Right atrium auricular region (tissue), 2 donors: Measurements from ENCODE around the gene KRT37. TPM values are rescaled to one million over a fixed set of nuclear protein-coding genes. Genes with fewer than 3 reads are reported as not detected.

Experiments used
- DNase-seq: peaks from one replicate; pipeline ENCODE4 v3.0.0-alpha.2; 2019; ENCODE audit warnings: low spot score
- H3K27ac ChIP-seq, 2 donors: fragments of 200-600 bp; sonication (generic); 1 replicate in 1 of 2; 2 replicates in 1 of 2; pipeline ENCODE4 v1.5.1; 2016 to 2019
- H3K27me3 ChIP-seq, 2 donors: fragments of 200-600 bp; sonication (generic); one replicate each; pipeline versions ENCODE4 v1.5.1 to v1.6.0; 2017 to 2019
- H3K36me3 ChIP-seq: fragments of 200-600 bp; sonication (generic); one replicate; pipeline ENCODE4 v1.5.1; 2016
- H3K4me1 ChIP-seq, 2 donors: fragments of 200-600 bp; sonication (generic); one replicate each; pipeline versions ENCODE4 v1.5.1 to v1.6.0; 2017 to 2019
- H3K4me3 ChIP-seq, 2 donors: fragments of 200-600 bp; sonication (generic); 1 replicate in 1 of 2; 2 replicates in 1 of 2; pipeline ENCODE4 v1.5.1; 2017 to 2019; ENCODE audit warnings: mild to moderate bottlenecking in 1 of 2, moderate library complexity in 1 of 2
- H3K9me3 ChIP-seq, 2 donors: fragments of 200-600 bp; sonication (generic); one replicate each; pipeline ENCODE4 v1.5.1; 2019
- total RNA-seq, 2 donors: library from RNA; depleted of rRNA; stranded (reverse); fragments of >200 nt; gene quantifications; one replicate each; pipeline ENCODE4 v1.1.0, GENCODE V29; 2016
- TF ChIP-seq, protein P1 (sequence below), 2 donors: fragments of 200-600 bp; sonication (generic); IDR thresholded peaks; one replicate each; pipeline ENCODE4 v1.5.1; 2019; ENCODE audit warnings: antibody characterized with exemption in 2 of 2

KRT37 gene
- total RNA-seq, 2 donors from 2014 or later: not detected

DNA sequence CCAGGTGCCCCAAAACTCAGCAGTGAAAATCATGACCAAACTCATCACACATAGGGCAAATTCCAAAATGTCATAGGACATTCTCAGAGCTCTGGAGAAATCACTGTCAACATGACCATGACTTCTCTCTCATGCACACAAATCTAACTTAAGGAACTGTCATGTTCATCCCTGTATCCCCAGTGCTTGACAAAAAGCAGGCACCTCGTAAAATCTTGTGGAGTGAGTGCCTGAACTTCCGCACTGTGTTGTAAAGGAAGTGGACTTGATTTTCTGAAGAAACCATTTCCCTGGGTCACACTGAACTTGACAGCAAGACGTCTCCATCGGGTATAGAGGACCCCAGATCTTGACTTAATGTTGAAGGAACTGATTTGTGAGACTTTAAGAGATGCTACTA, 2.8 kb downstream of the KRT37 start:
- Histone ChIP-seq H3K36me3 (no peaks in the 10 kb centered on the region), H3K27me3 (no peaks in the 10 kb centered on the region)
- TF ChIP-seq, protein P1, sequence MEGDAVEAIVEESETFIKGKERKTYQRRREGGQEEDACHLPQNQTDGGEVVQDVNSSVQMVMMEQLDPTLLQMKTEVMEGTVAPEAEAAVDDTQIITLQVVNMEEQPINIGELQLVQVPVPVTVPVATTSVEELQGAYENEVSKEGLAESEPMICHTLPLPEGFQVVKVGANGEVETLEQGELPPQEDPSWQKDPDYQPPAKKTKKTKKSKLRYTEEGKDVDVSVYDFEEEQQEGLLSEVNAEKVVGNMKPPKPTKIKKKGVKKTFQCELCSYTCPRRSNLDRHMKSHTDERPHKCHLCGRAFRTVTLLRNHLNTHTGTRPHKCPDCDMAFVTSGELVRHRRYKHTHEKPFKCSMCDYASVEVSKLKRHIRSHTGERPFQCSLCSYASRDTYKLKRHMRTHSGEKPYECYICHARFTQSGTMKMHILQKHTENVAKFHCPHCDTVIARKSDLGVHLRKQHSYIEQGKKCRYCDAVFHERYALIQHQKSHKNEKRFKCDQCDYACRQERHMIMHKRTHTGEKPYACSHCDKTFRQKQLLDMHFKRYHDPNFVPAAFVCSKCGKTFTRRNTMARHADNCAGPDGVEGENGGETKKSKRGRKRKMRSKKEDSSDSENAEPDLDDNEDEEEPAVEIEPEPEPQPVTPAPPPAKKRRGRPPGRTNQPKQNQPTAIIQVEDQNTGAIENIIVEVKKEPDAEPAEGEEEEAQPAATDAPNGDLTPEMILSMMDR (IDR thresholded peaks at IDR 0.05): no peak

DNA sequence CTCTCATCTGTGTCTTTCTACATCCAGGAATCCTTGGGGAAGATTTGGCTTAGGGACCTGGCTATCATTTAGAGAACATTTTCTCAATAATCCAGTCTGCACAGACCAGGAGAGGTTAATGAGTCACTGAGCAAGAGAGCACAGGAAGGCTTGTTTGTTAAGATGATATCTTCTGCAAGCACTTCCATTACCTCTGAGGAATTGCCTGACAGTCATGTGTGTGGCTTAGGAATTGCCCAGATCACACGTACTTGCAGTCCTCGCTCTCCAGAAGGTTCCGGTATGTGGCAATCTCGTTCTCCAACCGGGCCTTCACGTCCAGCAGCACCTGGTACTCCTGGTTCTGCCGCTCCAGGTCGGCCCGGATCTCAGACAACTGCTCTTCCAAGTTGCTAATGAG, 3.3 kb downstream of the KRT37 start:
- Histone ChIP-seq H3K4me3 (no peak overlapping the region), H3K36me3 (no peaks in the 10 kb centered on the region), H3K27me3 (no peaks in the 10 kb centered on the region), H3K27ac (no peak overlapping the region), H3K4me1 (peaks cover 0 to 6% of the 10 kb centered on the region in 2 donors), H3K9me3 (no peaks in the 10 kb centered on the region)
- DNase-seq: no peak
- TF ChIP-seq, protein P1 (IDR thresholded peaks at IDR 0.05): no peak

More for the DNA sequence above, 2.8 kb downstream of the KRT37 start:
- H3K4me3 ChIP-seq: no peak overlapping the region
- H3K4me1 ChIP-seq: peaks cover 0 to 2% of the 10 kb centered on the region in 2 donors
- no peak overlapping the region for H3K27ac ChIP-seq
- H3K9me3 ChIP-seq: no peaks in the 10 kb centered on the region
- no peak for DNase-seq

DNA sequence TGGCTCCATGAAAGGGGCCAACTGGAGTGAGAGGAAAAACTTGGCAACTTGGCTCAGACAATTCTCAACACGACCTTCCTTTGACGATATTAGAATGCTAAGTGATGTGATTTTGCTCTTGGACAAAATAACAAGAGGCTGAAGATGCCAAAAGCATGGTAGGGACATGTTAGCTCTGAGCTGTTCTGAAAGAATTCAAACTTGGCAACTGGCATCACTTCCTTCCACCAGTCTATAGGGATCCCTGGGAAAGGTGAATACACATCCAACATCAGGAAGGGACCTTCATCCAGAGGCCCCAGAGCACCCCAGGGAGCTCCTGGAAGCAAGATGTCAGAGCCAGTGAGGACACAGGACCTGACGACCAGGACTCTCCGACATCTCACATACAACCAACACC, 4.3 kb downstream of the KRT37 start:
- no peaks in the 10 kb centered on the region for H3K9me3 ChIP-seq
- H3K4me3 ChIP-seq: no peak overlapping the region
- H3K36me3 ChIP-seq: no peaks in the 10 kb centered on the region
- H3K27me3 ChIP-seq: no peaks in the 10 kb centered on the region
- DNase-seq: no peak
- no peak overlapping the region for H3K27ac ChIP-seq
- TF ChIP-seq, protein P1 (IDR thresholded peaks at IDR 0.05): no peak
- H3K4me1 ChIP-seq: peaks cover 0 to 9% of the 10 kb centered on the region in 2 donors

DNA sequence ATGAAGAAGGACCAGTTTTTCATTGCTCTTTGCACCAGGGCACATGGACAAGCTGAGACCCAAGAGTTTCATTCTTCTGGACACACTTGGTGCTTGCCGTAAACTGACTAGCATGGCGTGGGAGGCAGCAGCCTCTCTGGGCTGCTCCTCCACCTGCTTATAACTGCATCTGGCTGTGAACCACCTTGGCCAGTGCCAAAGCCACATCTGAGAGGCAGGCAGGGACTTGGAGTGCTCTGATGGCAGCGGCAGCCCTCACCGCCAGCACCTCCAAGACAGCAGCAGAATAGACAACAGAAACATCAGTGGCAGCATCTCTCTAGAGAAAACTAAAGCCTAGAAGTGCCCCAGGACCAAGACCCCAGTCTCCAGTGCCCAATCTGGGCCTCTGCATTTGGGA, 4.7 kb downstream of the KRT37 start:
- H3K4me1 ChIP-seq: peaks cover 0 to 9% of the 10 kb centered on the region in 2 donors
- DNase-seq: no peak
- H3K27me3 ChIP-seq: no peaks in the 10 kb centered on the region
- H3K27ac ChIP-seq: no peak overlapping the region
- H3K4me3 ChIP-seq: no peak overlapping the region
- TF ChIP-seq, protein P1 (IDR thresholded peaks at IDR 0.05): no peak
- no peaks in the 10 kb centered on the region for H3K36me3 ChIP-seq
- H3K9me3 ChIP-seq: no peaks in the 10 kb centered on the region

DNA sequence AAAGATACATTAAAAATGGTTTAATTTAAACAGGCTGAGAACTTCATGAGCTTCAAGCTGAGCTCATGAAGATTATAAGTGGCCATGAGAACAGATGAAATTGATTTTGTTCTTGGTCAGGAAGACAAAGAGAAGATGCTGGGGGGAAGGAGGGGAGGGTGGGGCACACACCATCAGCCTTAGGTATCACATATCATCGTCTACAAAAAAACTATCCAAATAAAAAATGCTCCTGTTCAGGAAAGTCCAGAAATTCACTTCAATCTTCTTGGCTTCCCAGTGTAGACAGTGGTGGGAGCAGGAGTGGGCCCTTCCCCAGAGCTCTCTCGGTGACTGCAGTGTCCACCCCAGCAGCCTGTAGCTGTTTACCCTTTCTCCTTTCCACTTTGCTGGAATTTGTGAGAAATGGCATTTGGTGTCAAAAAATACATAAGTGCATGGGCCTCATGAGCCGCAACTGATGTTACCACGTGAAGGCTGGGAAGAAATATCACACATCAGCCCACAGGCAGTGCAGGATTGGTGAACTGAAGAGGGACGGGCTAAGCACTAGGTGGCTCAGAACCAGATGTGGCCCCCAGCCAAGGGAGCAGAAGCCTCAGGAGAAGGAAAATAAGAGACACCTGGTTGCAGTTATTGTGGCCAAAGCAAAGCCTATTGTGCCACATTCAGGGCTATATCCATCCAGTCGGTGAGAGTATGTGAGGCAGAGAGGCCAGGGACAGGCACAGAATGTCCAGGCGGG, 6.1 kb downstream of the KRT37 start:
- Histone ChIP-seq H3K27me3 (no peaks in the 10 kb centered on the region), H3K27ac (no peak overlapping the region), H3K36me3 (no peaks in the 10 kb centered on the region), H3K4me1 (peaks cover 0 to 9% of the 10 kb centered on the region in 2 donors), H3K9me3 (no peaks in the 10 kb centered on the region), H3K4me3 (no peak overlapping the region)
- no peak for DNase-seq
- TF ChIP-seq, protein P1 (IDR thresholded peaks at IDR 0.05): no peak

DNA sequence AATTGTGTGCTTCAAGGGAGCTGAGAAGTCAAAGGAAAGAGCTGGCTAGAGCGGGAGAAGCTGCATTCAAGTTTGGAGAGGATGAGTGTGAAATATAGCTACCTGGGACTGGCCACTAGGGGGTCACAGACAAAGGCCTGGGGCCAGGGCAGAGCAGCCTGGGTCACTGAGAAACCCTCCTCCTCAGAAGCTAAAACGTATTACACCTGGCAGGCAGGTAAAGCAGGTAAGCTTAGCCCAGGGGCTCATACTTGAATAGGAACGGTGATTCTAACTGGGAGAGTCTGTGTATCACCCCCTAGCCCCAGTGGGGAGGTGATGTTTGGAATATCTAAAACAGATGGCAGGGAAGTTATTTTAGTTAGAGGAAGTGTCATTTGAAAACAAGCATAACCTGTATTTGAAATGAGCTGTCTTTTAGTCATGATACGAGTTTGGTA, 6.8 kb downstream of the KRT37 start:
- H3K9me3 ChIP-seq: no peaks in the 10 kb centered on the region
- H3K27ac ChIP-seq: no peak overlapping the region
- H3K36me3 ChIP-seq: no peaks in the 10 kb centered on the region
- H3K4me3 ChIP-seq: no peak overlapping the region
- H3K4me1 ChIP-seq: peaks cover 0 to 9% of the 10 kb centered on the region in 2 donors
- TF ChIP-seq, protein P1 (IDR thresholded peaks at IDR 0.05): no peak
- no peak for DNase-seq
- H3K27me3 ChIP-seq: no peaks in the 10 kb centered on the region
